Neuron (in vitro differentiated cells): Measurements from ENCODE around the gene TMEM87B.
"Not testable (repeated sequence)": the region's sequence is repeated elsewhere in the genome, so short reads cannot be mapped to it uniquely, and the experiment has no call there.

Experiments used
- H2AFZ ChIP-seq: one replicate; pipeline ENCODE4 v1.6.1; 2013; ENCODE audit warnings: low read depth, mild to moderate bottlenecking, inconsistent platforms, low read length, moderate library complexity
- H3K27me3 ChIP-seq: one replicate; pipeline ENCODE4 v1.6.1; 2013; ENCODE audit warnings: low read length; ENCODE audit not compliant: insufficient read depth
- H3K36me3 ChIP-seq: one replicate; pipeline ENCODE4 v1.6.1; 2013; ENCODE audit warnings: low read length; ENCODE audit not compliant: insufficient read depth
- H3K4me1 ChIP-seq: one replicate; pipeline ENCODE4 v1.6.1; 2013; ENCODE audit warnings: low read length; ENCODE audit not compliant: insufficient read depth
- H3K4me3 ChIP-seq: 2 replicates; pipeline ENCODE4 v1.5.1; 2013; ENCODE audit warnings: mild to moderate bottlenecking, low read length, moderate library complexity
- H3K9me3 ChIP-seq: one replicate; pipeline ENCODE4 v1.6.1; 2013; ENCODE audit warnings: low read length

The TMEM87B gene

DNA sequence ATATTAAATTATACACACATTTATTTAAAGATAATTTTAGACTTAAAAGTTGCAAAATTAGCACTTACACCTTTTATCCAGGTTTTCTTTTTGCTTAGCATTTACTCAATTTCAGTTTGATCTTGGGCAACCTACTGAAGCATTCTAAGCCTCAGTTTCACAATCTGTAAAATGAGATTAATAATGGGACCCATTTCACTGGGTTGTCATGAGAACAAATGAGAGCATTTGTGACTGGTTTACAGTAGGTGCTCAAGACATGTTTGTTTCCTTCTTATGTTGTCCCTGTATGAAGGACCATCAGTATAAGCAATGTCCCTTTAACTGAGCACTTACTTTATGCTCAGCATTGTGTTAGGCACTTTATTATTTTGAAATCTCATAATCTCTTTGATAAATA is 78.3 kb downstream of the TMEM87B start:
- H3K9me3 ChIP-seq = no peaks in the 10 kb centered on the region
- H3K36me3 ChIP-seq = no peaks in the 10 kb centered on the region
- no peaks in the 10 kb centered on the region for H3K4me1 ChIP-seq
- H3K27me3 ChIP-seq = no peaks in the 10 kb centered on the region
- no peak overlapping the region for H2AFZ ChIP-seq
- H3K4me3 ChIP-seq = no peak overlapping the region

DNA sequence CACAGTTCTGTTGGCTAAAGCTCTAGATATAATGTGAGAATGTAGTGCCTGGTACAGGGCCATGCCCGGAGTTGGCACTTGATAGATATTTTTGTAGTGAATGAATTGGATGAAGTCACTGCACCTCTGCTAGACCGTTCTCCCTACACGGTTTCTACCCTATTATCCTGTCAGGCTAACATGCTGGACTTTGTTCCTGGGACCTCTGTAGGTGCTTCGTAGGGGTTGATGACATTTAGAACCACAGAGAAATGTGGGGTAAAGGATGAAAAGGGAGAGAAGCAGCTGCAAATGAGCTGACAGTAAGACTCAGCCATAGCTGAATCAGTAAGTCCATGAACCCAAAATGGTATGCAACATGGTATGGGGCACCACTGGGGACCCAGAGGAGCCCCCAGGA is 79.1 kb downstream of the TMEM87B start:
- no peaks in the 10 kb centered on the region for H3K4me1 ChIP-seq
- H3K36me3 ChIP-seq = no peaks in the 10 kb centered on the region
- H3K4me3 ChIP-seq = no peak overlapping the region
- no peaks in the 10 kb centered on the region for H3K27me3 ChIP-seq
- no peaks in the 10 kb centered on the region for H3K9me3 ChIP-seq
- H2AFZ ChIP-seq = no peak overlapping the region

DNA sequence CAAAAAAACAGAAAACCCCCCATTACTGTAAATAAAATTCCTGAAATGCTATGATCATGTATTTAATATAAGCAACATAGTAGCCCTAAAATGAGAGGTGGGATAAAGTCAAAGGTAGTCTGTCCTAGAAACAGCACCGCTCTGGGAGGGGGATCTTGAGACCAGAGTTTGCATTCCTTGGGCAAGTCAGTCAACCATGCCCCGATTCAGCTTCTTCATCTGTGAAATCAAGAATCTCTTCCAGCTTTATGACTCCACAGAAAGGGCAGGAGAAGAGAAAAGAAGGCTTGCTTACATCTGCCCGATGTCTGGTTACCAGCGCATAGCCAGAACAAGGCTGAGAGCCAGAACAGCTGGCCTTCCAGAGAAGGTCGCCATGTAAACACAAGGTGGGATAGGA is 81.0 kb downstream of the TMEM87B start:
- no peaks in the 10 kb centered on the region for H3K4me1 ChIP-seq
- H2AFZ ChIP-seq = no peak overlapping the region
- H3K27me3 ChIP-seq = no peaks in the 10 kb centered on the region
- H3K36me3 ChIP-seq = no peaks in the 10 kb centered on the region
- no peak overlapping the region for H3K4me3 ChIP-seq
- no peaks in the 10 kb centered on the region for H3K9me3 ChIP-seq

DNA sequence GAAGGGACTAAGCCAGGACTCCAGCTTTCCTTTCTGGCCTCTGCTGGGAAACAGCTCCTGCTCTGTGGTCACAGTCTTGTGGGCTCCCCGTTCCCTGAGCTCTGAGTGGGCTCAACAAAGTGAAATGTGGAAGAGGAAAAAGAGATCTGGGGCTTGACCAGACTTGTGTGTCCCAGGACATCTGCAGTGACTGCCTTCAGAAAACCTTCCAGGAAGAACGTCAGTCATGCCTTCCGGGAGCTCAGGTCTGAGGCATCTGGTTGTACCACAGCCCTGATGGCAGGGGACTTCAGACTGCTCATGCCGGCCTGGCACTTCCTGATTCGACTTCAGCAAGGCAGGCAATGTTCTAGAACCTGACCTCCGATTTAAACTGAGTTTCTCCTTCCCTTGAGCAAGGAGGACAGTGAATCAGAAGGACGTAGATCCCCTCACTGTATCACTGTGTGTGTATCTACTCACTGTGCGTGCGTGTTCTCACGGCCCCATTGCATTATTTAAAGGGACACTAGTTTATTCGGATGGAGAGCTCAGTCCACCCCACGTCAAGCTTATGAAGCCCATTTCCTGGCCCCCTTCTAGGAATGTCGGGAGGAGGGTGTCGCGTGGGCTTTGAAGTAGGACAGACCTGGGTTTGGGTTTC is 82.6 kb downstream of the TMEM87B start:
- Histone ChIP-seq H3K9me3 (no peaks in the 10 kb centered on the region), H3K27me3 (no peaks in the 10 kb centered on the region), H3K36me3 (no peaks in the 10 kb centered on the region)

DNA sequence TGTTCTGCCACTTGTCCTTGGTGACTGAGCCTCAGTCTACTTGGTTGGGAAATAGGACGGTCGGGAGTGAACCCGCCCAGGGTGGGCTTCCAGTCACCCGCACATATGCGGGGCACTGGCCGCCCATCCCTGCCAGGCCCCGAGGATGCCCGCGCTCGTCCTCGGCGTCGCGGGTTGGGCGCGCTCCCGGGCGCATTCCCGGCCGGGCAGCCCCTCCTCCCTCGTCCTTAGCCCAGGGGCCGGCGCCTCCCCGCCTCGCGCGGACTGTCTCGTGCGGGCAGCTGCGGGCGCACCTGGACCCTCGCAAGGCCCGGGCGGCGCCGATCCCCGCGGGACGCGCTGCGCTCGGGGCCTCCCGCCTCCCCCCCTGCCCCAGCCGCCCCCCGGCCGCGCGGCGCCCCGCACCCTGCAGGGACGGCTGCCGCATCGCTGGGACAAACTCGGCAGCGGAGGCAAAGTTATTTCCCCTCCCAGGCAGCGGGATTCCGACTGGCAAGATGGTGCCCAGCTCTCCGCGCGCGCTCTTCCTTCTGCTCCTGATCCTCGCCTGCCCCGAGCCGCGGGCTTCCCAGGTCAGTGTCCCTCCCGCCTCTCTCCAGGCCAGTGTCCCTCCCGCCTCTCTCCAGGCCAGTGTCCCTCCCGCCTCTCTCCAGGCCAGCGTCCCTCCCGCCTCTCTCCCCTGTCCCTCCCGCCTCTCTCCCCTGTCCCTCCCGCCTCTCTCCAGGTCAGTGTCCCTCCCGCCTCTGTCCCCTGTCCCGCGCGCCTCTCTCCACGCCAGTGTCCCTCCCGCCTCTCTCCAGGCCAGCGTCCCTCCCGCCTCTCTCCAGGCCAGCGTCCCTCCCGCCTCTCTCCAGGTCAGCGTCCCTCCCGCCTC is 83.3 kb downstream of the TMEM87B start, which contains the start of gene FBLN7:
Gene FBLN7, plus strand, starts transcription at position 227 of the 874 bp plus-strand sequence. Its CDS starts 271 bp downstream, at position 498.
- no peaks in the 10 kb centered on the region for H3K4me1 ChIP-seq
- no peaks in the 10 kb centered on the region for H3K36me3 ChIP-seq
- H3K4me3 ChIP-seq = peak within 1 kb of the TSS; percentile 39
- H2AFZ ChIP-seq = peak within 1 kb of the TSS; percentile 14
- no peaks in the 10 kb centered on the region for H3K27me3 ChIP-seq
- no peaks in the 10 kb centered on the region for H3K9me3 ChIP-seq

More for the DNA sequence above, 82.6 kb downstream of the TMEM87B start:
- H3K4me1 ChIP-seq = no peaks in the 10 kb centered on the region
- H2AFZ ChIP-seq = peak overlapping the region; percentile 14
- peak overlapping the region; percentile 39 for H3K4me3 ChIP-seq

DNA sequence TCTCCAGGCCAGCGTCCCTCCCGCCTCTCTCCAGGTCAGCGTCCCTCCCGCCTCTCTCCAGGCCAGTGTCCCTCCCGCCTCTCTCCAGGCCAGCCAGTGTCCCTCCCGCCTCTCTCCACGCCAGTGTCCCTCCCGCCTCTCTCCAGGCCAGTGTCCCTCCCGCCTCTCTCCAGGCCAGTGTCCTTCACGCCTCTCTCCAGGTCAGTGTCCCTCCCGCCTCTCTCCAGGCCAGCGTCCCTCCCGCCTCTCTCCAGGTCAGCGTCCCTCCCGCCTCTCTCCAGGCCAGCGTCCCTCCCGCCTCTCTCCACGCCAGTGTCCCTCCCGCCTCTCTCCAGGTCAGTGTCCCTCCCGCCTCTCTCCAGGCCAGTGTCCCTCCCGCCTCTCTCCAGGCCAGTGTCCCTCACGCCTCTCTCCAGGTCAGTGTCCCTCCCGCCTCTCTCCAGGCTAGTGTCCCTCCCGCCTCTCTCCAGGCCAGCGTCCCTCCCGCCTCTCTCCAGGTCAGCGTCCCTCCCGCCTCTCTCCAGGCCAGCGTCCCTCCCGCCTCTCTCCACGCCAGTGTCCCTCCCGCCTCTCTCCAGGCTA is 84.1 kb downstream of the TMEM87B start:
- not testable (repeated sequence) for H2AFZ ChIP-seq, H3K27me3 ChIP-seq, H3K36me3 ChIP-seq, H3K4me1 ChIP-seq, H3K9me3 ChIP-seq, H3K4me3 ChIP-seq

DNA sequence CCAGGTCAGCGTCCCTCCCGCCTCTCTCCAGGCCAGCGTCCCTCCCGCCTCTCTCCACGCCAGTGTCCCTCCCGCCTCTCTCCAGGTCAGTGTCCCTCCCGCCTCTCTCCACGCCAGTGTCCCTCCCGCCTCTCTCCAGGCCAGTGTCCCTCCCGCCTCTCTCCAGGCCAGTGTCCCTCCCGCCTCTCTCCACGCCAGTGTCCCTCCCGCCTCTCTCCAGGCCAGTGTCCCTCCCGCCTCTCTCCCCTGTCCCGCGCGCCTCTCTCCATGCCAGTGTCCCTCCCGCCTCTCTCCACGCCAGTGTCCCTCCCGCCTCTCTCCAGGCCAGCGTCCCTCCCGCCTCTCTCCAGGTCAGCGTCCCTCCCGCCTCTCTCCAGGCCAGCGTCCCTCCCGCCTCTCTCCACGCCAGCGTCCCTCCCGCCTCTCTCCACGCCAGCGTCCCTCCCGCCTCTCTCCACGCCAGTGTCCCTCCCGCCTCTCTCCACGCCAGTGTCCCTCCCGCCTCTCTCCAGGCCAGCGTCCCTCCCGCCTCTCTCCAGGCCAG is 84.7 kb downstream of the TMEM87B start:
- not testable (repeated sequence) for H3K9me3 ChIP-seq, H3K4me3 ChIP-seq, H2AFZ ChIP-seq, H3K27me3 ChIP-seq, H3K4me1 ChIP-seq, H3K36me3 ChIP-seq

DNA sequence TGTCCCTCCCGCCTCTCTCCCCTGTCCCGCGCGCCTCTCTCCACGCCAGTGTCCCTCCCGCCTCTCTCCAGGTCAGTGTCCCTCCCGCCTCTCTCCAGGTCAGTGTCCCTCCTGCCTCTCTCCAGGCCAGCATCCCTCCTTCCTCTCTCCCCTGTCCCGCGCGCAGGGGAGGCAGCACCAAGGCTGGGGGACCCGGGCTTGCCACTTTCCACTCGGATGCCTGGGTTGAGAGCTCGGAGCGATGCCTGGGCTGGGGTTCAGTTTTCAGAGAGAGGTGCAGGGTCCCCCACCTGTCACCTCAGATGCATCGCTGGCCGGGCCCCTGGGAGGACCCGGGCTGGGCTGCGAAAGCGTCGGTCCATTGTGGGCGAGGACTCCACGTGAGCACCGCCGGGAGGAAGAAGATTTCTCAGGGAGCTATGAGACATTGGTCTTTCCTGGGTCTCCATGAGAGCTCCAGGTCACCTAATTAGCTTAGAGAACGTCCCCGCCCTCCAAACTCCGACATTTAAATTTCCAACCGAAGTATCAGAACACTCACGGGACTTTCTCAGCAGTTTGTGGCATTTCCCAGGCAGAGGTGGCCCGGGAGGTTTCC is 85.2 kb downstream of the TMEM87B start:
- Histone ChIP-seq H3K9me3 (no peaks in the 10 kb centered on the region), H3K27me3 (no peaks in the 10 kb centered on the region), H3K4me1 (no peaks in the 10 kb centered on the region), H3K36me3 (no peaks in the 10 kb centered on the region), H3K4me3 (no peak overlapping the region), H2AFZ (no peak overlapping the region)

DNA sequence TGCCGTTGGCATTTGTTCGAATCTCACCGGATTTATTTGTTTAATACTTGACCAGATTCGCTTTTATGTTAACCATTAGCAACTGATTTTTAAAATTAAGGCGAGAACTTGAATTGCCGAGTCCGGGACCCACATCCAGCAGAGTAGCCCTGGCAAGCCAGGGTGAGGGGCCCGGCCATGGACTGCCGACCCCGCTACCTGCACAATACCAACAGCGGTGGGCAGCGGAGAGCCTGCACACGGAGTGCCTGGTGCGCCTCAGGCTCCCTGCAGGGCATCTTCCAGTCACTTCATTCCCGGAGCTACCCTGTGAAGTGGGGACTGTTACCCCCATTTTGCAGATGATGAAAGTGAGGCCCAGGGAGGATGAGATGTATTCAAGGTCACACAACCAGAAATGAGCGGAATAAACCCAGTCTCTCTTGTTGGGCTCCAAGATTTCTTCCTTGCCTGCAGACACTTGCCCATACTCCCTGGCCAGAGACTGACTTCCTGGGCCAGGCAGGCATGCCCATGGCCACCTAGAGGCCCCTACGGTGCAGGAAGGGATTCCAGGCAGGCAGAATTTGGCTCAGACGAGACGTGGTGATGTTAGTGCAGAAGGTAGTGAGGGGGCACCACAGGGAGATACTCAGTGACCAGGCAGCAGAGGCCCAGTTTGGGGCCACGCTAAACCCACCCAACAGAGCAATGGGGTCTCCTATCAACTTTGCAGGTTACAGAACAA is 86.0 kb downstream of the TMEM87B start:
- Histone ChIP-seq H2AFZ (no peak overlapping the region), H3K27me3 (no peaks in the 10 kb centered on the region), H3K9me3 (no peaks in the 10 kb centered on the region), H3K36me3 (no peaks in the 10 kb centered on the region), H3K4me3 (no peak overlapping the region), H3K4me1 (no peaks in the 10 kb centered on the region)

DNA sequence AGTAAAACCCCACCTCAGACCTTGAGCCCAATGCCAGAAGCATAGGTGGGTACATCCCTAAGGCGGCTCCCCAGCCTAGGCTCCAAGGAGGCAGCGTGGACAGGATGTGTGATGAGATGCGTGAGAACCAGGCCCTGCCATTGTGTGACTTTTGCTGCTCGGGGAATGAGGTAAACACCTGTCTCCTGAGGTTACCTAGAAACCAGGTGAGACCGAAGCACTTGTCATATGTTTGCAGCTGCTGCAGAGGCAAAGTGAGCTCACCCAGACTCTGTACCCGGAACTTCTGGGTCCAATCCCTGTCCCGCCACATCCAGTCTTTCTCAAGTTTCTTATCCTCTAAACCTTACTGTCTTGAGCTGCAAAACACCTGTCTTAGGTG is 86.5 kb downstream of the TMEM87B start:
- Histone ChIP-seq H3K27me3 (no peaks in the 10 kb centered on the region), H2AFZ (no peak overlapping the region), H3K4me3 (no peak overlapping the region), H3K36me3 (no peaks in the 10 kb centered on the region), H3K4me1 (no peaks in the 10 kb centered on the region), H3K9me3 (no peaks in the 10 kb centered on the region)

DNA sequence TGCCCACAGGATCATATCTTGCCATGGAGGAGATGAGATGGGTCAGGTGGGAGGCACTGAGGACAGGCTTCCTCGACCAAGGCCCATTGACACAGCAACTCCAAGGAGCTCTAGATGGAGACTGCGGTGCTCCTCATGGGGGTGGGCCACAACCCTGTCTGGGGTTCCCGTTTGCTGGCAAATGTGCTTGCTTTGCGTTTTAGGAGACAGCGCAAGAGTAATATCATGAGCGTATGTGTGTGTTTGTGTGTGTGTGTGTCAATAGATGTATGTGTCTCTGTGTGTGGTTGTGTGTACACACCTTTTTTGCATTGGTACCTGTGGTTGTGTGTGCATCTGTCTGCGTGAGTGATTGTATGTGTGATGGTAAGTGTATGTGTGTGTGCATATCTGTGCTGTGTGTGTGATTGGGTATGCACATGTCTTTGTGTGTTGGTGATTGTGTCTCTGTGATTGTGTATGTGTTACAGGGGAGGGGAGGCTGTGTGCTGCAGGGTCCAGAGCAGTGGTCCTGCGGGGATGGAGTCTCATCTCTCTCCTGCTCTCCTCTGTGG is 87.5 kb downstream of the TMEM87B start:
- no peaks in the 10 kb centered on the region for H3K36me3 ChIP-seq
- H3K27me3 ChIP-seq = no peaks in the 10 kb centered on the region
- no peaks in the 10 kb centered on the region for H3K9me3 ChIP-seq
- H2AFZ ChIP-seq = no peak overlapping the region
- H3K4me1 ChIP-seq = no peaks in the 10 kb centered on the region
- H3K4me3 ChIP-seq = no peak overlapping the region

DNA sequence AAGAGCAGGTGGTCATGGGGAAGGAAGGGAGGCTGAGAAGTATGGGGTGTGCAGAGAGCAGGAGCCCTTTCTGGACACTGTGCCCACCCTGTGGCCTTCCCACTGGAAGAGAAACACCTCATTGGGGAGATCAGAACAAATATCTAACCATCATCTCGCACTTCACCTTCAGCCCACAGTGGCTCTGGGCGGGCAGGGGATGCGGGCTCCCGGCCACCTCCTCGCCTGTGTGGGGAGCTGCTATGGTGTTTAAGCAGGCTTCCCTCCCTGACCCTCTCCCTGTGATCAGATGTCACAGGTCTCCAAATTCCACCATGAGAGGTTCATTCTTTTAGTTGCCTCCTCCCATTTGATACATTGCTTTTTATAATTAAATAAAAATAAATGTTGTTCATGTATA is 88.1 kb downstream of the TMEM87B start:
- Histone ChIP-seq H3K4me3 (no peak overlapping the region), H3K4me1 (no peaks in the 10 kb centered on the region), H3K9me3 (no peaks in the 10 kb centered on the region), H3K36me3 (no peaks in the 10 kb centered on the region), H3K27me3 (no peaks in the 10 kb centered on the region), H2AFZ (no peak overlapping the region)
